OCI-LY3 (cell line): ENCODE measurements around the gene NEK10.

Source experiments
- H2AFZ ChIP-seq: fragments of 200-600, 300-600 bp; shearing (Covaris generic); 2 replicates; pipeline ENCODE4 v1.6.0; 2014; ENCODE audit warnings: antibody characterized with exemption, low read depth, low read length
- H3K27ac ChIP-seq: fragments of 200-600, 300-600 bp; sonication (generic); 2 replicates; pipeline ENCODE4 v1.5.1; 2014; ENCODE audit warnings: mild to moderate bottlenecking, low read length, moderate library complexity, mixed read lengths
- H3K27me3 ChIP-seq: fragments of 200-600, 300-600 bp; sonication (generic); 2 replicates; pipeline ENCODE4 v1.6.1; 2014; ENCODE audit warnings: low read depth, low read length, mixed read lengths
- H3K36me3 ChIP-seq: fragments of 200-600, 300-600 bp; sonication (generic); replicated peaks from 2 replicates; pipeline ENCODE3; 2014; ENCODE audit warnings: low read depth, low read length, mixed read lengths
- H3K4me1 ChIP-seq: fragments of 300-600, 200-600 bp; sonication (generic); 2 replicates; pipeline ENCODE4 v1.6.1; 2014; ENCODE audit warnings: low read length, mixed read lengths
- H3K4me2 ChIP-seq: fragments of 200-600, 300-600 bp; sonication (generic); 2 replicates; pipeline ENCODE4 v1.6.1; 2014; ENCODE audit warnings: low read length, mixed read lengths
- H3K4me3 ChIP-seq: fragments of 300-600, 200-600 bp; sonication (generic); 2 replicates; pipeline ENCODE4 v1.5.1; 2014; ENCODE audit warnings: antibody characterized with exemption, mild to moderate bottlenecking, low read length, moderate library complexity
- H3K79me2 ChIP-seq: fragments of 300-600, 200-600 bp; shearing (Covaris generic); 2 replicates; pipeline ENCODE4 v1.6.1; 2014; ENCODE audit warnings: mild to moderate bottlenecking, low read length, mixed read lengths
- H3K9ac ChIP-seq: fragments of 300-600, 200-600 bp; shearing (Covaris generic); 2 replicates; pipeline ENCODE4 v1.6.0; 2014; ENCODE audit warnings: mild to moderate bottlenecking, low read length, moderate library complexity
- H3K9me3 ChIP-seq: fragments of 200-600, 300-600 bp; shearing (Covaris generic); 2 replicates; pipeline ENCODE4 v1.6.1; 2014; ENCODE audit warnings: low read length, mixed read lengths; ENCODE audit not compliant: insufficient read depth
- H4K20me1 ChIP-seq: fragments of 200-600, 300-600 bp; sonication (generic); 2 replicates; pipeline ENCODE4 v1.6.1; 2016; ENCODE audit warnings: low read length, mixed read lengths; ENCODE audit not compliant: insufficient read depth
- EZH2phosphoT487 ChIP-seq: fragments of 200-600 bp; shearing (Covaris generic); IDR thresholded peaks from 2 replicates; pipeline ENCODE4 v1.6.1; 2018; ENCODE audit warnings: antibody characterized with exemption, mixed run types, low read depth
- TF ChIP-seq, protein P1 (sequence below): fragments of 200-600, 300-600 bp; sonication (generic); IDR thresholded peaks from 2 replicates; pipeline ENCODE4 v1.5.1; 2014; ENCODE audit warnings: antibody characterized with exemption, low read length, low read depth

NEK10 gene

GRCh38 chr3:27281671-27282150 lies 87.5 kb downstream of the NEK10 start:
- Histone ChIP-seq H2AFZ (no peak overlapping the region), H3K9ac (no peak overlapping the region), H3K27me3 (no peaks in the 10 kb centered on the region), H3K4me3 (no peak overlapping the region), H4K20me1 (no peaks in the 10 kb centered on the region), H3K4me1 (no peaks in the 10 kb centered on the region), H3K27ac (no peak overlapping the region), H3K36me3 (no peaks in the 10 kb centered on the region), H3K79me2 (no peaks in the 10 kb centered on the region), H3K9me3 (no peaks in the 10 kb centered on the region), H3K4me2 (no peak overlapping the region)
- TF ChIP-seq, protein P1, sequence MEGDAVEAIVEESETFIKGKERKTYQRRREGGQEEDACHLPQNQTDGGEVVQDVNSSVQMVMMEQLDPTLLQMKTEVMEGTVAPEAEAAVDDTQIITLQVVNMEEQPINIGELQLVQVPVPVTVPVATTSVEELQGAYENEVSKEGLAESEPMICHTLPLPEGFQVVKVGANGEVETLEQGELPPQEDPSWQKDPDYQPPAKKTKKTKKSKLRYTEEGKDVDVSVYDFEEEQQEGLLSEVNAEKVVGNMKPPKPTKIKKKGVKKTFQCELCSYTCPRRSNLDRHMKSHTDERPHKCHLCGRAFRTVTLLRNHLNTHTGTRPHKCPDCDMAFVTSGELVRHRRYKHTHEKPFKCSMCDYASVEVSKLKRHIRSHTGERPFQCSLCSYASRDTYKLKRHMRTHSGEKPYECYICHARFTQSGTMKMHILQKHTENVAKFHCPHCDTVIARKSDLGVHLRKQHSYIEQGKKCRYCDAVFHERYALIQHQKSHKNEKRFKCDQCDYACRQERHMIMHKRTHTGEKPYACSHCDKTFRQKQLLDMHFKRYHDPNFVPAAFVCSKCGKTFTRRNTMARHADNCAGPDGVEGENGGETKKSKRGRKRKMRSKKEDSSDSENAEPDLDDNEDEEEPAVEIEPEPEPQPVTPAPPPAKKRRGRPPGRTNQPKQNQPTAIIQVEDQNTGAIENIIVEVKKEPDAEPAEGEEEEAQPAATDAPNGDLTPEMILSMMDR, result no peak
- no peak for TF ChIP-seq EZH2phosphoT487

GRCh38 chr3:27279123-27279522 lies 90.1 kb downstream of the NEK10 start:
- no peak overlapping the region for H2AFZ ChIP-seq
- H4K20me1 ChIP-seq, result no peaks in the 10 kb centered on the region
- H3K9ac ChIP-seq, result no peak overlapping the region
- TF ChIP-seq EZH2phosphoT487, result no peak
- TF ChIP-seq, protein P1, result peak; percentile 39
- no peaks in the 10 kb centered on the region for H3K79me2 ChIP-seq
- H3K36me3 ChIP-seq, result no peaks in the 10 kb centered on the region
- H3K9me3 ChIP-seq, result no peaks in the 10 kb centered on the region
- H3K27me3 ChIP-seq, result no peaks in the 10 kb centered on the region
- no peak overlapping the region for H3K4me3 ChIP-seq
- no peak overlapping the region for H3K4me2 ChIP-seq
- no peak overlapping the region for H3K27ac ChIP-seq
- H3K4me1 ChIP-seq, result no peaks in the 10 kb centered on the region

GRCh38 chr3:27278383-27279055 lies 90.7 kb downstream of the NEK10 start:
- no peak overlapping the region for H3K4me3 ChIP-seq
- H3K4me2 ChIP-seq, result no peak overlapping the region
- no peak overlapping the region for H3K9ac ChIP-seq
- H3K9me3 ChIP-seq, result no peaks in the 10 kb centered on the region
- no peak for TF ChIP-seq EZH2phosphoT487
- TF ChIP-seq, protein P1, result no peak
- no peaks in the 10 kb centered on the region for H3K27me3 ChIP-seq
- no peak overlapping the region for H3K27ac ChIP-seq
- H4K20me1 ChIP-seq, result no peaks in the 10 kb centered on the region
- H3K36me3 ChIP-seq, result no peaks in the 10 kb centered on the region
- H3K4me1 ChIP-seq, result no peaks in the 10 kb centered on the region
- H2AFZ ChIP-seq, result no peak overlapping the region
- H3K79me2 ChIP-seq, result no peaks in the 10 kb centered on the region

DNA sequence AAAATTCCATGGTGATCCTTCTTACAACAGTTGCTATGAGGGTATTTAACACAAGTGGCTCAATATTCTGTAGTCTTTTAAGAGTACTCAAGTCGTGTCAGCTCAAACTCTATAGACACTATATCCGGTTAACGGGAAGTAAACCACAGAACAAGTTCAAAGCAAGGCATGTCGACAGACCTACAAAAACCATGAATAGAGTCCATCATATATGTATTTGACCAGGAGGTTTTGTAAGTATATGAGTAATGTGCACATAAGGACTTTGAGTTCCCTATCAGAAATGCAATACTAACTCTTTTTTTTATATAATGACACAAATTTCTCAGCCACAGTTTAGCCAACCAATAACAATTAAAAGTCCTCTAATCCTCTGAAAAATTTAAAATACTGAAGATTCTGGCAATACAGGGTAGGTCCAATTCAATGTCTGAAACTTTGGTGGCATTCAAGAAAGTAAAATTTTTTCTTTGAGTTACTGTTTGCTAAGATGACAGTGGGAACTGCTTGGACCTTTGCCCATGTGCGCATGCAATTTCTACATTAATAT lies 93.7 kb downstream of the NEK10 start:
- Histone ChIP-seq H2AFZ (no peak overlapping the region), H4K20me1 (no peaks in the 10 kb centered on the region), H3K4me2 (no peak overlapping the region), H3K79me2 (no peaks in the 10 kb centered on the region), H3K4me3 (no peak overlapping the region), H3K9me3 (no peaks in the 10 kb centered on the region), H3K27ac (no peak overlapping the region), H3K27me3 (no peaks in the 10 kb centered on the region), H3K9ac (no peak overlapping the region), H3K36me3 (no peaks in the 10 kb centered on the region), H3K4me1 (no peaks in the 10 kb centered on the region)
- TF ChIP-seq EZH2phosphoT487, result no peak
- TF ChIP-seq, protein P1, result no peak
